GM19397 (cell line): ENCODE results near the gene MT1G.
"Not testable (repeated sequence)": the region's sequence is repeated elsewhere in the genome, so short reads cannot be mapped to it uniquely, and the experiment has no call there.

Experiments used
- ATAC-seq: cut with Tn5 transposase; IDR thresholded peaks from one replicate; pipeline ENCODE4 v1.9.1; 2021; ENCODE audit warnings: mild to moderate bottlenecking, moderate library complexity; ENCODE audit not compliant: unreplicated experiment

Gene MT1G

DNA sequence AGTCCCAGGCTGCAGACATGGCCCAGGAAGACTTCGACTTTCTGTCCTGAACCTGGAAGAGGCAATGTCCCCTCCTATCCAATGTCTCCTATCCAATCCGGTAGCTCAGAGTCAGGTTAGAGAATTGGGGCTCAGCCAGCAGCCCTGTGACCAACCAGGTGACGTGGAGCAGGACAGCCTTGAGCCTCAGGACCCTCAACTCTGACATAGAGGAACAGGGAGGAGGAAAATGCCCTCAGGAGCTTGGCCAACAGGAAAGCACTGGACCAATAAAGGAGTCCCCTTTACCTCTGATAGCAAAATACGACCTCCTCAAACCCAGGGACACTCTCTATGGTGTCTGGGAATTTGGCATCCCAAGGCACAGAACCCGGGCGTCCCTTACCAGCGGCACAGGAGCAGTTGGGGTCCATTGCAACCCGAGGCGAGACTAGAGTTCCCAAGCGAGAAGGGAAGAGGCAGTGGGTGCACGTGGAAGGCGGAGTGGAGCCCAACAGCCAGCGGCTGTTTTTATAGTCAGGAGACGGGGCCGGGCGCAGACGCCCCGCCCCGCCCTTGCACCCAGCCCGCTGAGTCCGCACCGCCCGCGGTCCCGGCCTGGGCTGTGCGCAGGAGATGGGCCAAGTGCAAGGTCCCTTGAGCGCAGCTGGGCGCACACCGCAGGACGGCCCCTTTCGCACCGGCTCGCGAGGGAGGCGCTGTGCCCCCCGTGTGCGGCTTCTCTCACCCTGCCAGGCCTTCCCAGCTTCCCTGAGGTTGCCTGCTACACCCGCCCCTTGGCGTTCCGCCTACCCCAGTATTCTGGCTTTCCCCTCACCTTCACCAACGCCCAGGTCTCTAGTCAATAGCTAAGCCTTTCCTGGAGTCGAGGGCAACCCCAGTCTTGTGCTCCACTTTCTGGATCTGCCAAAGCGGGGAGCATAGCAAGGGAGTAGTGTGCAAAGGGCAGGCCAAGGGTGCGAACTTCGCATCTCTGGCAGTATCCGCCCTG lies at the start of gene MT1G:
Gene MT1G (minus strand): TSS at position 485 of the 991 bp plus-strand sequence. CDS start 72 bp downstream, at position 413.
- ATAC-seq: no peak

GRCh38 chr16:56717532-56717931 lies 49.7 kb upstream of the MT1G start:
- not testable (repeated sequence) for ATAC-seq

DNA sequence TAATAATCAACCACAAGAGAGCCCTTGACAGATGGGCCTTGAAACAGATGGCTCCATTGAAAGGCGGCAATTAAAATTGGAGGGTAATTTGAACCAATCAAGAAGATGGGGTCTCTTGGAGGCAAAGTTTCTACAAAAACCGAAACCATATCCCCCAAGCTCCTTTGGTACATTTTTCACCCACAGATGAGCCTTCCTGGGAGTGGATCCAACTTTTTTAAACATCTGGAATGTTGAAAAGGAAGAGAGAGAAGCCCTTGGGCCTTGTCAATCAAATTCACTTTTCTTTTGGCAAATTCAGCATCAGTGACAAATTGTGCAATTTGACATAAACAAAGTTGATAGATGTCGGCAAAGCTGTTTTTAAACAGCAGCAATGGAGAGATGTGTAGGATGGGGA lies 48.9 kb upstream of the MT1G start:
- no peak for ATAC-seq

DNA sequence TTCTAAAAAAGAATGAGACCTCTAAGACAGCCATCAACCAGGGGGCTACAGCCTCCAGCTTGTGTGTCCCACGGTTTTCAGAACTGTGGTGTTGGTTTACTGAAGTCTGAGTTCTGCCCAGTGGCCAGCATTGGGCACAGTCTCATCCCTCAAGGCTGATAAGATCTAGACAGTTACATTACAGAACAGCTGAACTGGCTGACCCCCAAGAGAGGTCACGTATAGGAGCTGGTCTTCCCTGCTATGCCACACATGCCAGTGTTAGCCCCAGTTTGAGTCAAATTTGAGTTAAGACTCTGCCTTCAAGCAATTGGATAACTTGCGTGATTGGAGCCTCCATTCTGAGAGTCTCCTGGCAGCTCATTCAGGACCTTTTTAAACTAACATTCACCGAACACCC lies 47.3 kb upstream of the MT1G start:
- ATAC-seq: no peak

GRCh38 chr16:56713794-56714193 lies 45.9 kb upstream of the MT1G start:
- ATAC-seq: no peak

DNA sequence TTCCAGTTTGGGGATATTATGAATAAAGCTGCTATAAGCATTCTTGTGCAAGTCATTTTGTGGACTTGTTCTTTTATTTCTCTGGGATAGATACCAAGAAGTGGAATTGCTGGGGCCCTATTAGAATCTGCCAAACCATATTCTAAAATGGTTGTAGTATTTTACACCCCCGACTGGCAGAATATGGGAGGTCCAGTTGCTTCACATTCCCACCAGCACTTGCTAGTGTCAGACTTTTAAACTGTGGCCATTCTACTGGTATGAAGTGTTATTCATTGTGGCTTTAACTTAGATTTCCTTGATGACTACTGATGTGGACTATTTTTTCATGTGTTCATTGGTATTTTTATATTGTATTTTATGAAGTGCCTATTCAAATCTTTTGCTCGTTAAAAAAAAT lies 44.0 kb upstream of the MT1G start:
- no peak for ATAC-seq

- ATAC-seq: no peak
Observed at GRCh38 chr16:56710181-56710737, 42.4 kb upstream of the MT1G start.

- ATAC-seq: no peak
Observed at GRCh38 chr16:56709443-56710040, 41.7 kb upstream of the MT1G start.

DNA sequence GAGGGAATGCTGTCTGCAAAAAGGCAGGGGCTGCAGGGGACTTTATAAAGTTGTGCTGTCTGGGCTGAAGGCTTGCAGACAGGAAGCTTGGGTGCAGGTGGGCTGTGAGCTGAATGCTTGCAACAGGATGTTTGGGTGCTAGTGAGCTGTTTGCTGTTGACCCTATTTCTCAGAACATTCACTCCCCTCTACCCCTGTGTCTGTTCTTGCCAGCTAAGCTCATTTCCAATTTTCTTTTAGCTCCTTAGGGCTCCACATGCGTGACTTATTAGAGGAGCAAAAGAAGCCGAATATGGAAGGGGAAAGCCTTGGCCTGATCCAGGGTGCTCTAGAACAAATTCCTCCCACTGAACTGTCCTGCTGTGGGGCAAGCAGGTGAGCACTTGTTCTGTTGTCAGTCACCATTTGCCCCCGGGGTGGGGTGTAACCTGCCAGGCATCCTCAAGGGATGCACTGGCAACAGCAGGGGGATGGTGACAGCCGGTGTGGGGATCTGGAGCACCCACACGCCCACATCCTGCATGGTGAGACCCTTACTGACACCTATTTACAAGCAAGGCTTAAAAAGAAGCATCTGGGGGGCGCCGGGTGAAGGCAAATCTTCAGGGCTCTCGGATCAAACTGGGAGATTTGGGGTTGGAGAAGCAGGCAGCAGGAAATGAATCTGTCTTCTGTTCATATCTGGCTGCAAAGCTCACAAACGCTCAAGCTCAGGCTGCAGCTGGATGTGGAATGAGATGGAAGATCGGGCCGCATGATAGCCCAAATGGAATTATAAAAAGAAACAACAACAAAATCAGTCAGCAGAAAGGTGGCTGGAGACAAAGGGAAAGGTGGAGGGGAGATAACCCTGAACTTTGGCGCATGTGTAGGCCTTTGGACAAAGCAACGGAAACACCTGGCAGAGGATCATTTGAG lies 40.9 kb upstream of the MT1G start:
- no peak for ATAC-seq

DNA sequence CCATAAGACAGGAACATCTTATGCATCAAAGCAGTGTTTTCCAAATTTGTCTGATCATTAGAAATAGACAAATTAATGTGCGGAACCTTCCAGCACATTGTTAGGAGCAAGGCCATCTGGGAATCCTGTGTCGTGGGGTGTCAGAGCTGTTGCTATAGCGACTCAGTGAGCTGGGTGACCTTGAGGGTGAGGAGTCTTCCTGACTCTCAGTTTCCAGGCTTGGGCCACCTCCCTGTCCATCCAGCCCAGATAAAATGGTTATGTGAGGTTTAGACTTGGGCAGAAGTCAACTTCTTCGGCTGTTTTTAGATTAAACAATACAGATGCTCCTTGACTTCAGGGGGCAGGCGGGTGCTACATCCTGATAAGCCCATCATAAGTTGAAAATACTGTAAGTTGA lies 35.0 kb upstream of the MT1G start:
- no peak for ATAC-seq

GRCh38 chr16:56701534-56701933 lies 33.7 kb upstream of the MT1G start:
- ATAC-seq: no peak

- no peak for ATAC-seq
Observed at GRCh38 chr16:56700631-56701030, 32.8 kb upstream of the MT1G start.

- no peak for ATAC-seq
Observed at GRCh38 chr16:56700195-56700594, 32.3 kb upstream of the MT1G start.

DNA sequence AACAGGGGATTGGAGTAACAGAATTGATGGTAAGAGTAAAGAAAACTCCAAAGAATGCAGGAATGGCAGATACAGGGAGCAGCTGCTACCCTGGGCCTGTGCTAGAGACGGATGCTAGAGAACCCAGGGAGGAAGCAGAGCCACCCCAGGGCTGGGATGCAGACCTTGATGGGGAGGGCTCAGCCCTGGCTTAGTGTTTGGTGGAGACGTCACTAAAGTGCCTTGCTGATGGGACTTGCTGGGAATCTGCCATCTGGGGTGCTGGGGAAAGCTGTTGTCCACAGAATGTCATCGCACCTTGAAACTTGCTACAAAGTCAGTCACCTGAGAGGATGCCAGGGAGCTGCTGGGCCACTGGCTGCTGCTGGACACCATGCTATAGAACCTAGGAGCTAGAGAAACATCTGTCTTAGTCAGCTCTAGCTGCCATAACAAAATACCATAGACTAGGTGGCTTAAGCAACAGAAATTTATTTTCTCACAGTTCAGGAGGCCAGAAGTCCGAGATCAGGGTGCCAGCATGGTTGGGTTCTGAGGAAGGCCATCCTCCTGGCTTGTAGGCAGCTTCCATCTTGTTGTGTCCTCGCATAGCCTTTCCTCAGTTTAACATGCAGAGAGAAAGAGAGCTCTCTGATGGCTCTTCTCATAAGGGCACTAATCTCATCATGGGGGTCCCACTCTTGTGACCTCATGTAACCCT lies 29.7 kb upstream of the MT1G start:
- no peak for ATAC-seq

DNA sequence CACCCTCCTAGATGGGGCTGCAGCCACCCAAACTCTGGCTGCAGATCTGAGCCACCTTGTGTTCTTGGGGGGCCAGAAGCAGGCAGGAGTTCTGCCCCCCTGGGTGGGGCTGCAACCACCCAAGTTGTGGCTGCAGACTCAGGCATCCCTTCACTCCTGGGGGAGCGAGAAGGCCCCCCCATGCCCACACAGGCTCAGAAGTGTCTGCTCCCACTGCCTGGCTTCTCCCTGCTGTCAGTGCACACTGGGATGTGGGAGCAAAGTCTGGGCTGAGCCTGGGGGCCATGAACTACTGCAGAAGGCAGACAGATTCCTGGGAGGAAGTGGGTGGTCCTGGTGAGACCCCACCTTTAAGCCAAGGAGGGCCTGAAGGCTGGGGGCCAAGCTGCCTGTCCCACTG lies 27.4 kb upstream of the MT1G start:
- no peak for ATAC-seq

GRCh38 chr16:56691885-56692284 lies 24.0 kb upstream of the MT1G start:
- ATAC-seq: no peak

- no peak for ATAC-seq
Observed at GRCh38 chr16:56690420-56691122, 22.7 kb upstream of the MT1G start.

DNA sequence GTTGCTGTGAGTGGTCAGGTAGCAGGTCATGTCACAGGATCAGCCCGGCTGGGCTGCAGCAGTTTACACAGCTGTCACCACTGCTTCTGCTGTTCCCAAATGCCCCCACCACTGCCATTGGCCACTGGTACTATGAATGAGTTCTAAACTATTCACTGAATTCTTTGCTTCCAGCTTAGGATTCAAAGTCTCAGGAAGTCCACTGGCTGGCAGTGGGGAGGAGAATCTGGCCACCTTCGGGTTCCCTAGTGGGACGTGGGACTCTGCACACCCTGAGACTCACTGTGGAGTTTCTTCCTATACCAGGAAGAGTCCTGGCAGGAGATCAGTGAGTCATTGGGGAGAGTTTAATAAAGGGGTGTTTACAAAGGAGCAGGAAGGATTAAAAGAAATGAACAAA lies 21.3 kb upstream of the MT1G start:
- no peak for ATAC-seq

DNA sequence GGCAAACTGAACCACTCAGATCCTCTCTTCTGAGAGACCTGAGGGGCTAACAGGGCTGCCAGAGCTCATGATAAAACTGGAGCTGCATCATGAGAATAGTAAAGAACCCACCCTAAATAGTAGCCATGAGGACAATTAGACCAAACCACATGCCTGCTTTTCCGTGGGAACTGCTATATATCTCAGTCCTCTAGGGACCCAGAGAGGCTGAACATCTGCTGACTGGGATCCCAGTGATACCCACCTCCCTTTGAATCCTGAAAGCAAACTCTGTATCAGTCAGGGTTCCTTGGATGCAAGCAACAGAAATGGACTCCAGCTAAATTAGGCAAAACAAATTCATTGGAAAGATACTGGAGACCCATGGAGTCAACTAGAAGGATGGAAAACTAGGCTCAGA lies 20.9 kb upstream of the MT1G start:
- no peak for ATAC-seq

- ATAC-seq: no peak
Observed at GRCh38 chr16:56686758-56687157, 18.9 kb upstream of the MT1G start.
